NCI-H1092 (cell line): ENCODE results near the gene CDKN2D.

Experiments used
- DNase-seq: peaks from one replicate; lab custom pipeline; 2025; lab: John Stamatoyannopoulos, UW

The CDKN2D gene

GRCh38 chr19:10568826-10569651 is at the start of gene CDKN2D:
CDKN2D (minus strand) TSS chr19:10568979; CDS start chr19:10568653, 326 bp downstream.
- peak; percentile 99 for DNase-seq

DNA sequence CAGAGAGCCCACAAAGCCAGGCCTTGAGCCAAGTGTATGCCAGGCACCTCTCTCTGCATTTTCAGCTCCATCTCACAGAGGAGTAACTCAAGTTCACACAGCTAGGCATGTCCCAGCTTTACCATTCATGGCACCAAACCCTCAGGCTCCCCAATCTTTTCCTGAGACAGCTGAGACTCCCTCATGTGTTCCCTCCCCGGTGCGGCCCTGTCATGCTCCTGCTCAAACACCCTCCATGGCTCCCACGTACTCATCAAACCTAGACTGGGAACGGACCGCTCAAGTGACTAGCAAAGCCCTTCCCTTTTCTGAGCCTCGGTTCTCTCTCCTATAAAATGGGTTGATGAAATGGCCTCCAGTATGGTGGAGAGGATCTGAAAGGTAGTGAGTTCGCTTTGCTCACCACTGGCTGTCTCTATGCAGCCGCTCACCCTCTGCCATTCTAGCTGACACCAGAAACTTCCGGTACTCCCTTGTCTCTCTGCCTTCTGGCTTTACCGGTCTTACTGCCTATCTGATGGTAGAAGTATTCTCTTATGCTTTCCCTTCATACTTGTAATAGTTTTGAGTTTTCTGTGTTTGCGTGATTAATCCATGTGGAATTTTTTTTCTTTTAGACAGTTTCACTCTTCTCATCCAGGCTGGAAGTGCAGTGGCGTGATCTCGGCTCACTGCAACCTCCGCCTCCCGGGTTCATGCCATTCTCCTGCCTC is 48.8 kb upstream of the CDKN2D start:
- DNase-seq: no peak

DNA sequence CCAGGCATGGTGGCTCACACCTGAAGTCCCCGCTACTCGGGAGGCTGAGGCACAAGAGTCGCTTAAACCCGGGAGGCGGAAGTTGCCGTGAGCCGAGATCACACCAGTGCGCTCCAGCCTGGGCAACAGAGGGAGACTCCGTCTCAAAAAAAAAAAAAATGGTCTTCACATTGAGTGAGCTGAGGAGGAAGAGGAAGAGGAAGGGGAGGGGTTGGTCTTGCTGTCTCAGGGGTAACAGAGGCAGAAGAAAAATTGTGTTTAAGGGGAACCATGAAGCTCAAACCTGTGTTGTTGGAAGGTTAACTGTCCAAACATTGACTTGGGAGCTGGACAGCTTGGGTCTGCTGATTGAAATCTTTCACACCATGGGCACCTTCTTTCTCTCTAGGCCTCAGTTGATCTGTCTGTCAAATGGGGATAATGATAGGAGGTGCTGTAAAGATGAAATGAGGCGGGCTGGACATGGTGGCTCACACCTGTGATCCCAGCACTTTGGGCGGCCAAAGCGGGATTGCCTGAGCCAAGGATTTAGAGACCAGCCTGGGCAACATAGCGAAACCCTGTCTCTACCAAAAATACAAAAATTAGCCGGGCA is 46.7 kb upstream of the CDKN2D start:
- no peak for DNase-seq

DNA sequence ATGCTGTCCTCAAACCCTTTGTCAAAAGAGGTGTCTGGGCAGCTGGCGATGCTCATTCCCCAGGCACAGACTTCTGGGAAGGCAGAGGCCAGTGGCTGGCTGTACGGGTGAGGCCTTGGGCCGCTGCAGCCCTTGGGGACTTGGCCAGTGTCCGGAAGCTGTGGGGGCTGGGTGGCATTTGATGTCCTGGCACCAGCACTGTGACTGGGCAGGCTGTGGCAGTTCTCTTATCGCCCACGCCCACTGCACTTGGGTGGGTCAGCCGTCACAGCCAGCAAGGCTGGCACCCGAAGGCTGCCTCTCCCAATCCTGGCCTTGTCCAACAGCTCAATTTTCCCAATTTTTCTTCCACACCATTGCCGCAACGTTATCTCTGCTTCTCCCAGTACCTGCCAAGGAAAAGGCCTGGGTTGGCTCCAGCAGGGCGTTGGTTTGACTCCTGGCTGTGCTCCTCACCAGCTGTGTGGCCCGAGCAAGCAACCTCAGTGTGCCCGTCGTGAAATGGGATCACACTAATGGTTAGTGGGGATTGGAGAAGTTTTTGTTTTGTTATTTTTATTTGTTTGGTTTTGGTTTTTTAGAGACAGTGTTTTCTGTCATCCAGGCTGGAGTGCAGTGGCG is 43.8 kb upstream of the CDKN2D start:
- DNase-seq: no peak

GRCh38 chr19:10611907-10612306 is 43.1 kb upstream of the CDKN2D start:
- DNase-seq: no peak

DNA sequence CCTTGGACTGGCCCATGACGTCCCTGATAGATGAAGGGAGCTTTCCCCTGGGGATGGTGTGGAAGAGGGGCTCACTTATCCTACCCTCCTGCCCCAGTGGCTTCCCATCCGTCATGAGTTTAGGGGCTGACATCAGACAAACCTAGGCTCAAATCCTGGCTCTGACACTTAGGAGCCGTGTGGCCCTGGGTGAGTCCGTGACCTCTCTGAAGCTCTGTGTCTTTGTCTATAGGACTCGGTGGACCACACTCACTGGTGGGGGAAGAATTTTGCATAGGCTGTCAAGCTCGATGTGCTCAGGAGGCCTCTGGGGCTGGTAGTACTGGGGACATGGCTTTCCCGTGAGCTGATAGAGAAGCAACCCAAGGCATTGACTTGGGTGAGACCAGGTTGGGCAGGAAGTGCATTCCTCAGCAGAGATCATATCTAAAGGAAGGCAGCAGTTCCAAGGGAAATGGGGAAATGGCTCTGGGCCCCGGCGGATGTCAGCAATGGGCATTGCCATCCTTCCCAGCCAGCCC is 35.7 kb upstream of the CDKN2D start:
- DNase-seq: no peak

DNA sequence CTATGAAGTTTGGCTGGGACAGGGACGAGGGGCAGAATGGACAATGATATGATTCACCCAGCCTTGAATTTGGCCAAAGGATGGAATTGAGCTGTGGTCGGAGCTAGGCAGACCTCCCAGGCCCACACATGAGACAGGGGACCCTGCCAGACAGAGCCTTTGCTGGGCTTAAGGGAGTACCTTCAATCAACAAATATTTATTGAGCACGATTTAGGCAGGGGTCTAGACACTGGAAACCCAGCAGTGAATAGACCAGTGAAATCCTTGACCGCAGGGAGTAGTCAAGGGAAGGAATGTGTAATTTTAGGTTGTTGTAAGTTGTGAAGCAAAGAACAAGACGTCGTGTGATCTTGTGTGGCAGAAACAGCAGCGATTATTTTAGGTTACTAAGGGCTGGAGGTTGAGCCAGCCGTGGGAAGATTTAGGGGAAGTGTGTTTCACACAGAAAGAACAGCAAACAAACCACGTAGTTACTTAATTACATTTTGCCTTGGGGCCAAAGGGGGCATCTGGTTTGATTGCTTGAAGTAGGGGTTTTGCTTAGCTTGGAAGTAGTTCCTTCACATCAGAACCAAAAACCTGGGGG is 35.2 kb upstream of the CDKN2D start:
- DNase-seq: no peak

DNA sequence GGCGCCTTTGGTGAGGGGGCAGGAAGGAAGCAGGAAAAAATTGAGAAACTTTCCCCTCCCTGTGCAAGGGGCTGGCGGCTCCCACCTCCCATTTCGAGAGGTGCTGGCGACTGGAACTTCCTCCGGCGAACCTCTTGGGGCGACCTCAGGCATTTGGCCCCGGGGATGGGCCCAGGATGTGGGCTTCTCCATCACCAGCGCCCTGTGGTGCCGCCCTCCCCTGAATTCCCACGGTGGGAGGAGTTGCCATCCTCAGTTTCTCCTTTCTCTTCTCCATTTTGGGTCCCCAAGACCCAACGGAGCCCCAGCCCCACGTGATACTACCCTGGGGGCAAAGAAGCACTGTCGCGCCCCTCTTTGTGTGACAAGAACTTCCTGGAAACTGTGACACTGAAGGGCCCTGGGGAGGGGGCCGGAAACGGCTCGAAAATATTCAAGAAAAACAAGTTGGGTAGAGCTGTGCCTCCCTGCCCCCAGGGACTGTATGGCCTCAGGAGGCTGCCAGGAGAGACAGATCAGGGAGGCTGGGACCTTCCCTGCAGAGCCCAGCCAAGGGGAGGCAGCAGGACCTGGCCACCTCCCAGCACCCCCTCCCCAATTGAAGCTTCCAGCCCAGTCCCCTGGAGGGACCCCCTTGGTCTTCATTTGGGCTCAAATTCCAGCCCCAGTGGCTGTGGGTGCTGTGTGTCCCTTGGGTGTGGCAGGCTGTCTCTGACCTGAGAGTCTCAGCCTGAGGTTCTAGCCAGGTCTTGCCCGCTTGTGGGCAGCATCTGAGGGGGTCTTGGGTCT is 34.5 kb upstream of the CDKN2D start:
- DNase-seq: no peak

DNA sequence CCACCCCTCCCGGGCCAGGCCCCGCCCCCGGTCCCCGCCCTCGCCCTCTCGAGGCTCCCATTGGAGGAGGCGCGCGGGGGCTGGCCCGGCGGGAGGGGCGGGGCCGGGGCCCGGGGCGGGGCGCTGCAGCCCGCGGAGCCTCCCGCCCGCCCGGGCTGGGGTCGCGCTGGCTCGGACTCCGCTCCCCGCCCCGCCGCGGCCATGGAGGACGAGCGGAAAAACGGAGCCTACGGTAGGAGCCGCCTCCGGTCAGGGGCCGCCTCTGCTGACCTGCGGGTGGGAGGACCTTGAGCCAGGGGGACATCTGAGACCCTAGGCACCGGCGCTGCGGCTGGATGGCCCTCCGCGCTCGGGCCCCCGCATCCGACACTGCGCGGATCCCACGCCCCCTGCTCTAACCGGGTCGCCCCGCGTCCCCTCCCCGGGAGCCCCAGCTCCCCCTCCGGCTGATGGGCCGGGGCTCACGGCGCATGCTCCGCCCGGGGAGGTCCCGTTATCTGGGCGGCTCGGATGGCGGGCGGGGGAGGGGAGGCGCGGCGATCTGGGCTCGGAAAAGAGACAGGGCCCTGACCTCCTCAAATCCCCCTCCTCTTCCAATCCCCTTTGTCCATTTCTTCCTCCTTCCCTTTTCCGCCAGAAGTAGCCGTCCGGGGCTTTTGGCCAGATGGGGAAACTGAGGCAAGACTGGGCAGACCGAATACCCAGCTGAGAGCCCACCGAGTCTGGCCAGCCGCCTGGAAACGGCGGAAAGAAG is 33.7 kb upstream of the CDKN2D start:
- peak; percentile 35 for DNase-seq

DNA sequence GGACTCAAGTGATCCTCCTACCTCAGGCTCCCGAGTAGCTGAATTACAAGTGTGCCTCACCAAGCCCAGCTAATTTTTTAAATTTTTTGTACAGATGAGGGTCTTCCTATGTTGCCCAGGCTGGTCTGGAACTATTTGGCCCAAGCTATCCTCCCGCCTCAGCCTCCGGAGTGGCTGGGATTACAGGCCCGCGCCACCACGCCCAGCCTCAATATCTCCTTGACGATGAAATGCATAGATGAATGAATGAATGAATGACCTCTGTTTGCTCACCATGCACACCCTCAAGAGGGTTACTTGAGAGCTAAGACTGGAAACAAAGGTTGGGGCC is 33.2 kb upstream of the CDKN2D start:
- DNase-seq: no peak

DNA sequence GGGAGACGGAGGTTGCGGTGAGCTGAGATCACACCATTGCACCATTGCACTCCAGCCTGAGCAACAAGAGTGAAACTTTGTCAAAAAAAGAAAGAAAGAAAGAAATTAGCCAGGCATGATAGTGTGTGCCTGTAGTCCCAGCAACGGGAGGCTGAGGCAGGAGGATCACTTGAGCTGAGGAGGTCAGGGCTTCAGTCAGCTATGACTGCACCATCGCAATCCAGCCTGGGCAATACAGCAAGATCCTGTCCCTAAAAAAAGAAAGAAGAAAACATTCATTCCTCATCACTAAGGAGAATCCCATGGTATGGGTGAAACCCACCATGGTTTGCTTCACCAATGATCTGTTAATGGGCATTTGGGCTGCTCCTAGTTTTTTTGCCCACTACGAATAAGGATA is 31.4 kb upstream of the CDKN2D start:
- DNase-seq: no peak

DNA sequence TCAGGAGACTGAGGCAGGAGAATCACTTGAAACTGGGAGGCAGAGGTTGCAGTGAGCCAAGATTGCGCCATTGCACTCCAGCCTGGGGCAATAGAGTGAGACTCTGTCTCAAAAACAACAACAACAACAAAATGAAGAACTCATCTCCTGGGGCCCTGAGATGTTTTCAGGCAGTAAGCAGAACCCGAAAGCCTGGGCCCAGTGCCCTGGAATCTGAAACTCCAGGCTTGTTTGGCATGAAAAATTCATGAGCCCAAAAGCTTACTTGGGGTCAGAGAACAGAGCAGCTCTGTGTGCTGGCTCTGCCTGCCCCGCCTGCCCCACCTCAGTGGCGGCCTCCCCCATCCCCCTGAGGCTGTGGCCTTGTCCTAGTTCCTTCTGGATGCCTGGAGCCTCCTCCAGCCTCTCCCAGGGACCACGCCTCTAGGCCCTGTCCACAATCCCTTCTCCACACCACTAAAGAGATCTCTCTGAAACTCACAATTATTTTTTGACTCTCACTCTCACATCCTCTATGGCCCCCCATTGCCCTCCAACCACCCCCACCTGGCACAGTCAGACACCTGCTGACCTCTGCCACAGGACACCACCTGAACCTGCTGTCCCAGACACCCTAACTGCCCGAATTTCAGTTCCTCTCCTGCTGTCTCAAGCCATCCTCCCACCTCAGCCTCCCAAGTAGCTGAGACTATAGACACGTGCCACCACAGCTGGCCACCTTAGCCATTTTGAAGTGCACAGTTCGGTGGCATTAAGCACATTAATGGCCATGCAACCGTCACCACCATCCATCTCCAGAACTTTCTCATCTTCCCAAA is 25.2 kb upstream of the CDKN2D start:
- DNase-seq: no peak

- DNase-seq: no peak
Measured at GRCh38 chr19:10593148-10593547, 24.4 kb upstream of the CDKN2D start.

GRCh38 chr19:10587839-10588150 is 19.0 kb upstream of the CDKN2D start:
- DNase-seq: no peak

- no peak for DNase-seq
Measured at GRCh38 chr19:10587022-10587838, 18.5 kb upstream of the CDKN2D start, which contains the start of gene AP1M2. AP1M2 (minus strand) TSS chr19:10587312; CDS start chr19:10587231, 81 bp downstream.

DNA sequence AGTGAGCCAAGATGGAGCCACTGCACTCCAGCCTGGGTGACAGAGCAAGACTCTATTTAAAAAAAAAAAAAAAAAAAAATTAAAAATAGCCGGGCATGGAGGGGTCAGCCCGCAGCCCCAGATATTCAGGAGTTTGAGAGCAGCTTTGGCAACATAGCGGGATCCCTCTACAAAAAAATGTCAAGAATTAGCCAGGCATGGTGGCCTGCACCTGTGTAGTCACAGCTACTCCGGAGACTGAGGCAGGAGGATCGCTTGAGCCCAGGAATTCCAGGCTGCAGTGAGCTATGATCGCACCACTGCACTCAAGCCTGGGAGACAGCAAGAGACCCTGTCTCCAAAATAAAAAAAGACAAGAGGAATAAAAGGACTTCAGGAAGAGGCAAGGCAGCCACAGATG is 17.6 kb upstream of the CDKN2D start:
- no peak for DNase-seq

DNA sequence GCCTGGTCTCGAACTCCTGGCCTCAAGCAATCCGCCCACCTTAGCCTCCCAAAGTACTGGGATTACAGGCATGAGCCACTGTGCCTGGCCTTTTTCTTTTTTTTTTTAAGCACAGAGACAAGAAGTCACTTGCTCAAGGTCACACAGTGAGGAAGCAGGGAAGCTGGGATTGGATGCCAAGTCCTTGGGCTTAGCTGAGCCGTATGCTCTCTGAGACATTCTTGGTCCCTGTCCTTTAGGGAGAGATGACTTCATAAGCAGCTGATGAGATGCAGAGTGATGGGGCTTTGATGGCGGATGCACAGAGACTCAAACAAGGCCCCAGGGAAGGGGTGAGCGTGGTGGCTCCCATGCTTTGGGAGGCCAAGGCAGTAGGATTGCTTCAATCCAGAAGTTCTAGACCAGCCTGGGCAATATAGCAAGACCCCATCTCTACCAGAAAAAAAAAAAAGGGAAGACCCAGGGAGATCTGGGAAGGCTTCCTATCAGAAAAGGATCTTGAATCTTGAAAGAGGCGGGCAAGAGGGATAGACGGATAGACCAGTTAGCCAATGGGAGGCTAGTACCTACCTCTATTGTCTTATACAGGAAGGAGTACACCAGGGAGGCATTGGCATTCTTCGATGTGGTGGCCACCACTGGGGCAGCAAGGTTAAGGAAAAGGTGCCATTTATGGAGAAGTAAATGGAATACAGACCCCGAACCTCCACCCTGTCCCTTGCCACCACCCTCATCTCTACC is 14.4 kb upstream of the CDKN2D start:
- no peak for DNase-seq

- no peak for DNase-seq
Measured at GRCh38 chr19:10582091-10582490, 13.3 kb upstream of the CDKN2D start.
